Activated CD4-positive, alpha-beta memory T cell treated with anti-CD3 and anti-CD28 coated beads, Interleukin-2, amount 10 ng/mL, durations not matched to agents 7 days and 5 days (primary cell): ENCODE measurements around the gene GSTO2. TPM values are rescaled to one million over a fixed set of nuclear protein-coding genes. Genes with fewer than 3 reads are reported as not detected.

Source experiments
- CTCF ChIA-PET: fragments of 350-600 bp; sonication (Branson Sonifier 250); formaldehyde crosslinking; loops from one replicate; lab custom pipeline; 2021; ENCODE audit warnings: antibody characterized with exemption, inconsistent platforms; lab: Charles Lee
- POLR2A ChIA-PET: fragments of 350-600 bp; sonication (Branson Sonifier 250); formaldehyde crosslinking; loops from one replicate; lab custom pipeline; 2021; ENCODE audit warnings: antibody characterized with exemption; lab: Charles Lee
- DNase-seq: peaks from one replicate; pipeline ENCODE4 v3.0.0-alpha.2; 2020
- H3K27ac Mint-ChIP-seq: one replicate; pipeline ENCODE4 v1.8.0; 2021; ENCODE audit warnings: mild to moderate bottlenecking, mixed read lengths
- H3K27me3 Mint-ChIP-seq: one replicate; pipeline ENCODE4 v1.8.0; 2021; ENCODE audit warnings: mixed read lengths
- H3K36me3 Mint-ChIP-seq: one replicate; pipeline ENCODE4 v1.8.0; 2021; ENCODE audit warnings: low read depth, mixed read lengths
- H3K4me1 Mint-ChIP-seq: one replicate; pipeline ENCODE4 v1.8.0; 2021; ENCODE audit warnings: mixed read lengths
- H3K4me3 Mint-ChIP-seq: one replicate; pipeline ENCODE4 v1.8.0; 2021; ENCODE audit warnings: mild to moderate bottlenecking, mixed read lengths
- H3K9me3 Mint-ChIP-seq: one replicate; pipeline ENCODE4 v1.8.0; 2021; ENCODE audit warnings: mixed read lengths
- total RNA-seq, 2 experiments: library from RNA; stranded (reverse); gene quantifications; one replicate each; pipeline ENCODE4 v1.2.3, GENCODE V29; 2021

GSTO2 gene
- total RNA-seq, 2 experiments from 2014 or later, result 0.88 to 1.8 TPM

GRCh38 chr10:104288355-104288754, 19.4 kb downstream of the GSTO2 start:
- Mint-ChIP-seq H3K4me1 (peaks cover 12% of the 10 kb centered on the region), H3K27me3 (peaks cover 33% of the 10 kb centered on the region), H3K36me3 (no peaks in the 10 kb centered on the region), H3K27ac (no peak overlapping the region), H3K4me3 (no peak overlapping the region), H3K9me3 (no peaks in the 10 kb centered on the region)
- no peak for DNase-seq
- ChIA-PET CTCF (interaction anchor here (0.7 to 9.1 kb wide), 6 partner anchors 10 to 60 kb away, joined by 4 to 175 read pairs (median 63); no protein-coding TSS in a partner anchor), POLR2A (no interaction called here)

DNA sequence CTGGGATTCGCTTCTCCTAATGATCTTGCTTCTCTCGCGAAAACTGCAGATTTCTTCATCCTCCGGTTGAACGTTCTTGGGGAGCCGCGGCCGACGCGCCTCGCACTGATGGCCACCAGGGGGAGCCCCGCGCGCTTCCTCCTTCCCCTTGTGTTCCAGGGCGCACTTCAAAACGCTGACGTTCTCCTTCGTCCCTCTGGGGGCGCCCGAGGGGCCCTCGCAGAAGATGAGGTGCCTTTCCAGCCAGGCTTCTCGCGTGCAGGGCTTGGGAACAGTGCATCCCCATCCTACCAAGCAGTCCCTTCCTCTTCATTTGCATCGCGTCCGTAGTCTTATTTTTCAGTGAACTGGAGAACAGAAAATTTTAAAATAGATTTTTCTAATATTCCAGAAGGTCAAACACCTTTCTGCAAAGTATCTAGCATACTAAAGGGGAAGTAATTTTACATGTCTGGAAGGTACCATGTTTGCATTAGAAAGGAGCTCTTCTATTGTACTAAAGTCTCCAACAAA, 22.5 kb downstream of the GSTO2 start:
- H3K4me3 Mint-ChIP-seq, result no peak overlapping the region
- H3K9me3 Mint-ChIP-seq, result no peaks in the 10 kb centered on the region
- H3K27ac Mint-ChIP-seq, result no peak overlapping the region
- H3K27me3 Mint-ChIP-seq, result peaks cover 33% of the 10 kb centered on the region
- ChIA-PET CTCF (interaction anchor here (0.7 to 9.1 kb wide), 34 partner anchors 9 to 404 kb away, joined by 3 to 175 read pairs (median 5); partner anchors contain the start of genes CFAP58 and ITPRIP), POLR2A (interaction anchor here (0.6 to 2.8 kb wide), 5 partner anchors 11 to 62 kb away, joined by 3 to 11 read pairs (median 4); partner anchors contain the start of gene ITPRIP)
- peaks cover 12% of the 10 kb centered on the region for H3K4me1 Mint-ChIP-seq
- DNase-seq, result peak; percentile 90
- no peaks in the 10 kb centered on the region for H3K36me3 Mint-ChIP-seq

- no peak overlapping the region for H3K27ac Mint-ChIP-seq
- POLR2A ChIA-PET, result interaction anchor here (1.0 to 2.8 kb wide), 4 partner anchors 13 to 58 kb away, joined by 3 to 11 read pairs (median 6); partner anchors contain the start of gene ITPRIP
- no peak overlapping the region for H3K4me3 Mint-ChIP-seq
Observed at GRCh38 chr10:104293011-104293410, 24.0 kb downstream of the GSTO2 start.

DNA sequence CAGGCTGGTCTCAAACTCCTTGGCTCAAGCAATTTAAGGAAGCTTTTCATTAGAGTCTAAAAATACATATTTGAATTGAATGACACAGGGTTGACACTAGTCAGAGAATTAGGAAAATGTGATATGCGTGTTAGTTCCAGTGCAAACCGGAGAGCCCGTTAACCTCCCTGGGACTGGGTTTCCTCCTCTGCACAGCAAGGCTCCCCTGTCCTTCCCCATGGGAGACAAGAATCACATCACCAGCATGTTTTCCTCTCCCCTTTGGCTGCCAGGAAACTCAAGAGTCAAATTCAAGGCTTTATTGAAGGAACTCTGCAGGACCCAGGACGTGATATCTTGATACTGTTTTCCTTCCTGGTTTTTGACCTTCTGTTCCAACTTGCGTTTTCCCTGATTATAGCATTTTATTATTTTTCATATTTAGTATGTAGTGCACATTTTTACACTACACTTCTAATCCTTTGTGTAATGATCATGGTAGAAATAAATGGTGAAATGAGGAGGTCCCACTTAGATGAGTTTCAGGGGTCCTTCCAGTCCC, 24.9 kb downstream of the GSTO2 start:
- peaks cover 12% of the 10 kb centered on the region for H3K4me1 Mint-ChIP-seq
- DNase-seq, result no peak
- H3K36me3 Mint-ChIP-seq, result no peaks in the 10 kb centered on the region
- H3K9me3 Mint-ChIP-seq, result no peaks in the 10 kb centered on the region
- no peak overlapping the region for H3K27ac Mint-ChIP-seq
- H3K4me3 Mint-ChIP-seq, result no peak overlapping the region
- CTCF ChIA-PET, result interaction anchor here (1.1 to 9.1 kb wide), 10 partner anchors 12 to 169 kb away, joined by 3 to 175 read pairs (median 30); partner anchors contain the start of genes CFAP58 and ITPRIP
- POLR2A ChIA-PET, result interaction anchor here (1.0 to 2.8 kb wide), 4 partner anchors 12 to 57 kb away, joined by 3 to 11 read pairs (median 6); partner anchors contain the start of gene ITPRIP
- H3K27me3 Mint-ChIP-seq, result peaks cover 22% of the 10 kb centered on the region

More at GRCh38 chr10:104293011-104293410, 24.0 kb downstream of the GSTO2 start:
- DNase-seq, result no peak
- H3K27me3 Mint-ChIP-seq, result peaks cover 29% of the 10 kb centered on the region
- CTCF ChIA-PET, result interaction anchor here (0.7 to 9.1 kb wide), 15 partner anchors 8 to 386 kb away, joined by 3 to 175 read pairs (median 6); partner anchors contain the start of genes CFAP58 and ITPRIP
- no peaks in the 10 kb centered on the region for H3K9me3 Mint-ChIP-seq
- H3K4me1 Mint-ChIP-seq, result peaks cover 12% of the 10 kb centered on the region
- H3K36me3 Mint-ChIP-seq, result no peaks in the 10 kb centered on the region

GRCh38 chr10:104296687-104297436, 27.9 kb downstream of the GSTO2 start:
- ChIA-PET CTCF (interaction anchor here (0.7 to 9.1 kb wide), 5 partner anchors 9 to 56 kb away, joined by 4 to 118 read pairs (median 5); no protein-coding TSS in a partner anchor), POLR2A (interaction anchor here (0.8 kb wide), 1 partner anchor 57 kb away, joined by 3 read pairs; the partner anchor contains the start of gene CFAP58)
- H3K27me3 Mint-ChIP-seq, result peaks cover 10% of the 10 kb centered on the region
- H3K4me1 Mint-ChIP-seq, result peaks cover 26% of the 10 kb centered on the region
- peaks cover 1% of the 10 kb centered on the region for H3K36me3 Mint-ChIP-seq
- H3K9me3 Mint-ChIP-seq, result peaks cover under 1% of the 10 kb centered on the region
- no peak overlapping the region for H3K4me3 Mint-ChIP-seq
- no peak overlapping the region for H3K27ac Mint-ChIP-seq
- DNase-seq, result no peak

- H3K4me3 Mint-ChIP-seq, result no peak overlapping the region
- peaks cover 10% of the 10 kb centered on the region for H3K27me3 Mint-ChIP-seq
- H3K9me3 Mint-ChIP-seq, result peaks cover 4% of the 10 kb centered on the region
- POLR2A ChIA-PET, result interaction anchor here (1.2 kb wide), 1 partner anchor 40 kb away, joined by 3 read pairs; the partner anchor contains the start of gene ITPRIP
- CTCF ChIA-PET, result interaction anchor here (0.6 to 9.1 kb wide), 10 partner anchors 8 to 176 kb away, joined by 3 to 118 read pairs (median 6); partner anchors contain the start of genes CFAP58 and ITPRIP
- H3K27ac Mint-ChIP-seq, result no peak overlapping the region
- H3K4me1 Mint-ChIP-seq, result peaks cover 23% of the 10 kb centered on the region
- DNase-seq, result peak; percentile 37
- H3K36me3 Mint-ChIP-seq, result peaks cover 4% of the 10 kb centered on the region
Observed at GRCh38 chr10:104297697-104298660, 29.0 kb downstream of the GSTO2 start.

DNA sequence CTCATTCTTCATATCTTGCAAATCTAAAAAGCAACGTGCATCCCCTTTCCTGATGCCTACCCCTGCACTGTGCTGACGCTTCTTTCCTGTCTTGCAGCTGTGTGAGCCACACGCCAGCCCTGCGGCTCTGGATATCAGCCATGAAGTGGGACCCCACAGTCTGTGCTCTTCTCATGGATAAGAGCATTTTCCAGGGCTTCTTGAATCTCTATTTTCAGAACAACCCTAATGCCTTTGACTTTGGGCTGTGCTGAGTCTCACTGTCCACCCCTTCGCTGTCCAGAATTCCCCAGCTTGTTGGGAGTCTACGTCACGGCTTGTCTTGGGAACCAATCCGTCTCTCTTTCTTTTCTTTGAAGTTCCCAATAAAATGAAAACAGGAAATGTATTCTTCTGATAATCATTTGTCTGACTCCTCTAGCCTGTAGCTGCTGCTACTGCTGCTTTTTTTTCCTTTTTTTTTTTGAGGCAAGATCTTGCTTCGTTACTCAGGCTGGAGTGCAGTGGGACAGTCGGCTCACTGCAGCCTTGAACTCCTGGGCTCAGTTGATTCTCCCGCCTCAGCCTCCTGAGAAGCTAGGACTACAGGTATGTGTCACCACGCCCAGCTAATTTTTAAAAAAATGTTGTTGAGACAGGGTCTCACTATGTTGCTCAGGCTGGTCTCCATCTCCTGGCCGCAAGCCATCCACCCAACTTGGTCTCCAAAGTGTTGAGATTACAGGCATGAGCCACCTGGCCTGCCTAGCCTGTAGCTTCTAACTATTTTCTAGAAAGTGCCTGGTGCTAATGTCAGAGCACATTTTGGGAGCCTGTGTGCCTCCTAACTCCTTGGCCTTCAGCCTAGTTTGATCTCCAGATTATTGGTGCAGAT, 30.3 kb downstream of the GSTO2 start:
- no peak overlapping the region for H3K4me3 Mint-ChIP-seq
- peaks cover 7% of the 10 kb centered on the region for H3K36me3 Mint-ChIP-seq
- POLR2A ChIA-PET, result interaction anchor here (1.5 kb wide), 1 partner anchor 30 kb away, joined by 3 read pairs; the partner anchor contains the start of gene GSTO2
- H3K27me3 Mint-ChIP-seq, result peaks cover 11% of the 10 kb centered on the region
- H3K4me1 Mint-ChIP-seq, result peaks cover 32% of the 10 kb centered on the region
- H3K27ac Mint-ChIP-seq, result no peak overlapping the region
- H3K9me3 Mint-ChIP-seq, result peaks cover 8% of the 10 kb centered on the region
- no peak for DNase-seq
- CTCF ChIA-PET, result interaction anchor here (0.6 to 3.4 kb wide), 7 partner anchors 10 to 54 kb away, joined by 3 to 22 read pairs (median 6); partner anchors contain the start of genes CFAP58 and ITPRIP

DNA sequence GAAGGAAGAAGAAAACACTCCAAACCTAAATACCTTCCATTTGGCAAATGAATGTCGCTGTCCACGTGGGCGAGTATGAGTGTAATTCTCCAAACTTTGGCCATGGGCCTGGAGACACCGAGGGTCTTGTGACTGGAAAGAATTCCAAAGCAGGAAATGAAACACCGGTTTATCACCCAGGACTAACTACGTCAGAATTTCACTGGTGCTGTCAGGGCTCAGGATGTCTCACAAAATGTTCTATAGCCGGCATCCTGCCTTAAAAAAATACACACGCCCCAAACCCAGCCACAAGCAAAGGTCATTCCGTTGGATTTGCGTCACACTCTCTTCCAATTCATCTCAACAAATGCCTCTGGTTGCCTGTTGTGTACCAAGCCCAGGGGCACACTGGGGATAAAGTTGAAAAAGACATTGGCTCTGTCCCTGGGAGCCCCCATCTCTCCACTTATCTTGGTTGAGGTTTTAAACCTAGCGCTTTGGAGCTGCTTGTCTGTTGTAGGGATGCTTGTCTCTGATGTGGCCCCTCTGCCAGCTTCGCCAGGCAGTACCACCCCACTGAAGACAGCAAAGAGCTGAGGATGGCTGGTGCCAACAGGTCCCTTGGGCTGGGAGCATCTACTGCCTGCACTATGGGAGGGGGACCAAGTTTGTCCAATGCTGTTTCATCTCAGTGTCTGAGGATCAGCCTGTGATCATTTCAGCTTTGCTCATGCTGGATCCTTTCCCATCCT, 31.2 kb downstream of the GSTO2 start:
- Mint-ChIP-seq H3K9me3 (peaks cover 8% of the 10 kb centered on the region), H3K4me1 (peaks cover 38% of the 10 kb centered on the region), H3K4me3 (no peak overlapping the region), H3K27me3 (peaks cover 8% of the 10 kb centered on the region), H3K36me3 (peaks cover 7% of the 10 kb centered on the region), H3K27ac (no peak overlapping the region)
- CTCF ChIA-PET, result interaction anchor here (1.3 to 3.4 kb wide), 6 partner anchors 9 to 53 kb away, joined by 4 to 22 read pairs (median 6); partner anchors contain the start of genes CFAP58 and ITPRIP
- DNase-seq, result no peak
- POLR2A ChIA-PET, result interaction anchor here (1.5 kb wide), 2 partner anchors 31 to 38 kb away, joined by 3 to 4 read pairs; partner anchors contain the start of genes GSTO2 and ITPRIP

GRCh38 chr10:104300736-104301292, 31.8 kb downstream of the GSTO2 start:
- DNase-seq, result peak; percentile 41
- Mint-ChIP-seq H3K4me1 (peaks cover 42% of the 10 kb centered on the region), H3K4me3 (no peak overlapping the region), H3K27me3 (peaks cover 8% of the 10 kb centered on the region), H3K27ac (peak overlapping the region; percentile 42), H3K9me3 (peaks cover 8% of the 10 kb centered on the region), H3K36me3 (peaks cover 9% of the 10 kb centered on the region)
- POLR2A ChIA-PET, result interaction anchor here (1.5 kb wide), 2 partner anchors 32 to 37 kb away, joined by 3 to 4 read pairs; partner anchors contain the start of genes GSTO2 and ITPRIP
- CTCF ChIA-PET, result interaction anchor here (1.3 to 3.4 kb wide), 4 partner anchors 9 to 53 kb away, joined by 5 to 22 read pairs (median 6); partner anchors contain the start of genes CFAP58 and ITPRIP
